Upper lobe of left lung (tissue), 4 donors: Measurements from ENCODE around the gene DYRK1A.

Experiments used
- POLR2AphosphoS5 ChIP-seq, 2 donors: sonication (generic); formaldehyde crosslinking; IDR thresholded peaks; one replicate each; pipeline ENCODE4 v1.5.1; 2017; ENCODE audit warnings: antibody characterized with exemption in 2 of 2
- TF ChIP-seq, protein P1 (sequence below), 6 experiments: fragments of 450-650 bp in 4 of 6; fragments of 200-600 bp in 2 of 6; sonication (generic) in 2 of 6; IDR thresholded peaks; one replicate each; pipeline ENCODE4 v1.5.1; 2016 to 2019; ENCODE audit warnings: antibody characterized with exemption in 6 of 6

DNA sequence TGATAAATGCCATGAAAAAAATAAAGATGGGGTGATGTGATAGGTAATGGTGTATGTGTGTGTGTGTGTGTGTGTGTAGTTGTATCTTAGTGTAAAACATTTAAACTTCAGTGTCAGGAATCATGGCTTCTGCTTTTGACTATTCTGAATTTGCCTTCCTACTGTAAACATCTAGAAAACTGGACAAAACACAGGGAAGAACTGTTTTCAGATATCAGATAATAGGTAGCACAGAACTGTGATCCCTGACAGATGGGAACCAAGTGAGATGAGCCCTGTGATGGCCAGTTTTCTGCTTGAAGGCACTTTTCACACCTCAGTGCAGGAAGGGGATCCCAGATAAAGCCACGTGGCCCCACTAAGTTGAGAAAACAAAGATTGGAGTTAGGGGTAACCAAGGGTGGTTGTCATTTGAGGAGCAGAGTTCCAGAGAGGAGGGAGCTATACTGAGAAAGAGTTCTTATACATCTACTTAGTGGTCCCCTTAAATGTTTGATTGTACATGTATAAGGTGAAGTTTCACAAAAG lies 17.3 kb downstream of the DYRK1A start:
- TF ChIP-seq POLR2AphosphoS5 (IDR thresholded peaks at IDR 0.05), result no peak
- TF ChIP-seq, protein P1, sequence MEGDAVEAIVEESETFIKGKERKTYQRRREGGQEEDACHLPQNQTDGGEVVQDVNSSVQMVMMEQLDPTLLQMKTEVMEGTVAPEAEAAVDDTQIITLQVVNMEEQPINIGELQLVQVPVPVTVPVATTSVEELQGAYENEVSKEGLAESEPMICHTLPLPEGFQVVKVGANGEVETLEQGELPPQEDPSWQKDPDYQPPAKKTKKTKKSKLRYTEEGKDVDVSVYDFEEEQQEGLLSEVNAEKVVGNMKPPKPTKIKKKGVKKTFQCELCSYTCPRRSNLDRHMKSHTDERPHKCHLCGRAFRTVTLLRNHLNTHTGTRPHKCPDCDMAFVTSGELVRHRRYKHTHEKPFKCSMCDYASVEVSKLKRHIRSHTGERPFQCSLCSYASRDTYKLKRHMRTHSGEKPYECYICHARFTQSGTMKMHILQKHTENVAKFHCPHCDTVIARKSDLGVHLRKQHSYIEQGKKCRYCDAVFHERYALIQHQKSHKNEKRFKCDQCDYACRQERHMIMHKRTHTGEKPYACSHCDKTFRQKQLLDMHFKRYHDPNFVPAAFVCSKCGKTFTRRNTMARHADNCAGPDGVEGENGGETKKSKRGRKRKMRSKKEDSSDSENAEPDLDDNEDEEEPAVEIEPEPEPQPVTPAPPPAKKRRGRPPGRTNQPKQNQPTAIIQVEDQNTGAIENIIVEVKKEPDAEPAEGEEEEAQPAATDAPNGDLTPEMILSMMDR (IDR thresholded peaks at IDR 0.05), result no peak
